HG02610 (cell line): ENCODE measurements around the gene MRGPRX3.
A peak's percentile ranks its signal among the peaks of the same experiment; 100 is the strongest.
"Not testable (repeated sequence)": the region's sequence is repeated elsewhere in the genome, so short reads cannot be mapped to it uniquely, and the experiment has no call there.

ENCODE experiments used
- ATAC-seq: cut with Tn5 transposase; IDR thresholded peaks from one replicate; pipeline ENCODE4 v1.9.1; 2021; ENCODE audit warnings: mild to moderate bottlenecking, moderate library complexity; ENCODE audit not compliant: unreplicated experiment

The MRGPRX3 gene

DNA sequence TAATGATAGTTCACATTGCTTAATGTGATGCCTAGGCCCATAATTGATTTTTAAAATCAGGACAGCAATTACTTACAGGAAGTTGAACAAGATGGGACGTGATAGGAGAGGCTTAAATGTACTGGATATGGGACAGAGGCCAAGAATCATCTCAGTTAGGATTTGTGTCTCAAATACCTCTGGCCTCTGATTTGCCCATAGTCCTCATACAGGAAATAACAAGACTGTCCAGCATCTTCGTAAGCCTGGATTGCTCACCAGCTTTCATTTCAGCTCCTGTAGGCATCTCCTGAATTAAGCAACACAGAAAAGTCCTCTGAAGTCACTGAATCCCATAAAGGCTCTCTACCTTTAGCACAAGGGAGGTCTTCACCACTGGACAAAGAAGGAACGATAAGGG lies at the start of gene MRGPRX3:
MRGPRX3 (plus strand) TSS at position 231 of the 400 bp plus-strand sequence. CDS start 4,632 bp downstream, outside the sequence.
- ATAC-seq, result no peak

DNA sequence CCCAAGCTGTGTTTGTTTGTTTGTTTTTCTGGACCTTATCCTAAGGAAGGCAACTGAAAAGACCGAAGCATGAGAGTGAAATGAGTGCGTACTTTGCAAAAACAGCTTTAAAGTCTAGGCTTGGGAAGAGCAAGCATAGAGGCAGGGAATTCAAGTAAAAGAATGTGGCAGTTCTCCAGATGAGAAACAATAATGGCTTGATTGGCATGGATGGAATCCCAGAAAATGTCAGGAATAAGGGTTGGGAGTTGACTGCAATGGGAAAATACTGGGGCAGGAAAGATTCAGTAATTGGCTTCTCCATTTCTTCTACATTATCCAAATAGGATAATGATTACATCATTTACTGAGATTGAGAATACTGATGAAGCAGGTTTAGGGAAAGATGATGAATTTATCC lies 44.0 kb upstream of the MRGPRX3 start:
- ATAC-seq, result no peak

DNA sequence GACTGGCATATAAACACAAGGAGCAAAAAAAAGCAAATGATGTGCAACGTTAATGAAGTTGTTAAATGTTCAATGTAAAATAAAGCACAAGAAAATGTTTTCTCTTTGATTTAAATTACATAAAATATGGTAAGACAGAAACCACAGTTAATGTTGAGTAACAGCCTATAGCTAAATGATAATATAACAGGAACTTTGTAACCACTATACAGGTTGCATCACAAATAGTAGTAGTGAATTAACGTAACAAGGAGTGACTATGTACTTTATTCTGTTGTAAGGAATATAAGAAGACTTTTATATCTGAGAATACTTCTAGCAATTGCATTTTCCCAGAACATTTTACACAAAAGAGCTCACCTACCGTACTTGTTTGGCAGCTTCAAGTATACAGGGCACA lies 43.4 kb upstream of the MRGPRX3 start:
- no peak for ATAC-seq

DNA sequence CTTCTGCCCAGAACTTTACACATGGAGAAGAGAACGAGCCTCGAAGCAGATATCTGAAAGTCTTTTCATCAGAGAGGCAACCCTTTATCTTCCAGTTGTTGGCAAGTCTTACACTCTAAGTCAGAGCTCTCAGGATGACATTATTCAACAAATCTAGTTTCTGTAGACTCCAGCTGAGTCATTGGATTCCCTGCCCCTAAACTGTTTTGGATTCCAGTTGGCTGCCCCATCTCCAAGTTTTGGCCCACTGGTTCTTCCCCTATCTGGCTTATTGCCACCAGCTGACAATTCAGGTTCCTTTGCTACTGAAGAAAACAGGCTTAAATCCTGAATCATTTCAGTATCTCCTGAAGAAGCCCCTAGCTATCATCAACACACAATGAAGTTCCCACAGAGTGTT lies 40.6 kb upstream of the MRGPRX3 start:
- ATAC-seq, result no peak

DNA sequence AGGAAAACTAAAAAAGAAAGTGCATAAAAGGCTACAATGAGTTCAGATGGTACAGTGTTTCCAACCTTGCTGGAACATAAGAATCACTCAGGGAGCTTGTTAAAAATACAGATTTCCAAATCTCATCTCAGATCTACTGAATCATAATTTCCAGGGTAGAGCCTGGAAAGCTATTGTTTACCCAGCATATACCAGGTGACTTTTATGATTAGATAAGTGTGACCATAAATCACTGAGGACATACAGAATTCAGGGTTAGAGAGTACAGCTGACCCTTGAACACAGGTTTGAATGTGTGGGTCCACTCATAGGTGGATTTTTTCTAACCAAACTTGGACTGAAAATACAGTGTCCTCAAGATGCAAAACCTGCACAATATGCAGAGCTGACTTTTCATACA lies 38.4 kb upstream of the MRGPRX3 start:
- ATAC-seq, result no peak

DNA sequence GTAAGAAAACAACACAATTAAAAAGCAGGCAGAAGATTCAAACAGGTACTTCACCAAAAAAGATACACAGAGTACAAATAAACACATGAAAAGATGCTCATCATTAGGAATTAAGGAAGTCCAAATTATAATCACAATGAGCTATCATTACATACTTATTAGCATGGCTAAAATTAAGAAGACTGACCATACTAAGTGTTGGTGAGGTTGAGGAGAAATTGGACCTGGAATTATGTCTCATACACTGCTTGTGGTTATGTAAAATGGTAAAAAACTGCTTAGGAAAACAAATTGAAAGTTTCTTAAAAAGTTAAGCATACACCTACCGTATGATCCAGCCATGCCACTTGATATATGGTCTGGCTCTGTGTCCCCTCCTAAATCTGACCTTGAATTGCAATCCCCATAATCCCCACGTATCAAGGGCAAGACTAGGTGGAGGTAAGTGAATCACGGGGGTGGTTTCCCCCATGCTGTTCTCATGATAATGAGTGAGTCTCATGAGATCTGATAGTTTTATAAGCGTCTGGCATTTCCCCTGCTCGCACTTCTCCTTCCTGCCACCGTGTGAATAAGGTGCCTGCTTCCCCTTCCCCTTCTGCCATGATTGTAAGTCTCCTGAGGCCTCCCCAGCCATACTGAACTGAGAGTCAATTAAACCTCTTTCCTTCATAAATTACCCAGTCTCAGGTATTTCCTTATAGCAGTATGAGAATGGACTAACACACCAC lies 31.3 kb upstream of the MRGPRX3 start:
- ATAC-seq, result no peak

DNA sequence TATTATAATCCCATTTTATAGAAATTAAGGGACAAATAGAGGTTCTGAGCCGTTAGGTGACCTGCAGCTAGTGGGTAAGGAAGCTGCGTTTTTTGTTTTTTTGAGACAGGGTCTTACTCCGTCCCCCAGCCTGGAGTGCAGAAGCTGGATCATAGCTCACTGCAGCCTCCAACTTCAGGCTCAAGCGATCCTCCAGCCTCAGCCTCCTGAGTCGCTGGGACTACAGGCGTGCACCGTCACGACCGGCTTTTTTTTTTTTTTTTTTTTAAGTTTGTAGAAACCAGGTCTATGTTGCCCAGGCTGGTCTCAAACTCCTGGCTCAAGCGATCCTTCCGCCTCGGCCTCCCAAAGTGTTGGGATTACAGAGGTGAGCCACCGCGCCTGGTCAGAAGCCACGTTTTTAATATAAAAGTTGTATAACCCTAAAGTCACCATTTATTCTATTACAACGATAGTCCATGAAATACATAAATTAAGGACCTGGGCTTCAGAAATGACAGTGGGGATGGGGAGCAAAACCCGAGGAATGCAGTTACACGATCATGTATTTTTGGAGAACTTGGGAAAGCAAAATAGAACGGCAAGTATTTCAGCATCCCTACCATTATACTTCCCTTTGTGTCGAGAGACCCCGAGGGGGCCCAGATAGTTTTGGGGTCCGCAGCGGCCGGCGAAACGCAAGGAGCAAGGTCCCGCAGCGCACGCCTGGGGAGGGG lies 27.1 kb upstream of the MRGPRX3 start:
- no peak for ATAC-seq

DNA sequence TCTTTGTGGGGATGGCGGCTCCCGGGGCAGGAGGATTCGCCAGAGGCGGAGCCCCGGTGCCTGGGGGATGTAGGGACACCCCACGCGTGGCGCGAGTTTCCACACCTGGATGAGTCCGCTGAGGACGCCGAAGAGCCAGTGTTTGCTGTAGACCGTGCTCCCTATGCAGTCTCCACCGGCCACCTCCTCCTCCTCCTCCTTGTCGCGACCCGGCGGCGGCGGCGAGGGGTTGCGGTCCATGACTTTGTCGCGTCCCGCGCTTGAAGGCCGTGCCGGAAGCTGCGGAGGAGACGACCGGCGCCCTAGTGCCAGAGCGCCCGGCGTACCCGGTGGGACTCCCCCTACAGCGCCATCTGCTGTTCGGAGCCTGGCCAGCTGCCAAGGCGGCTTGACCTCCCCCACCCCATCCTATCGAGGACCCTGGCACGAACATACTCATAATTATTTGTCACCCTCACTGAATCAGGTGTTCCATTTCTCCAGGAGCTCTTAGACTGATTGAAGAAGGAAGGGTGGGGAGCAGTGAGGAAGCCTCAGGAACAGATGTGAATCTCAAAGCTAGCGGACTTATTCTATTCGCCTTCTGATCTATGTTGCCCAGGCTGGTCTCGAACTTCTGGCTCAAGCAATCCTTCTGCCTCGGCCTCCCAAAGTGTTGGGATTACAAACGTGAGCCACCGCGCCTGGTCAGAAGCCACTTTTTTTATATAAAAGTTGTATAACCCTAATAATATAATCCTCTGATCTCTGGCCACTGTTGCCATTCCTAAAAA lies 26.4 kb upstream of the MRGPRX3 start, which contains the start of gene SAAL1:
SAAL1 (minus strand) TSS at position 281 of the 773 bp plus-strand sequence; CDS start at position 240, 41 bp downstream.
- peak; percentile 93 for ATAC-seq

DNA sequence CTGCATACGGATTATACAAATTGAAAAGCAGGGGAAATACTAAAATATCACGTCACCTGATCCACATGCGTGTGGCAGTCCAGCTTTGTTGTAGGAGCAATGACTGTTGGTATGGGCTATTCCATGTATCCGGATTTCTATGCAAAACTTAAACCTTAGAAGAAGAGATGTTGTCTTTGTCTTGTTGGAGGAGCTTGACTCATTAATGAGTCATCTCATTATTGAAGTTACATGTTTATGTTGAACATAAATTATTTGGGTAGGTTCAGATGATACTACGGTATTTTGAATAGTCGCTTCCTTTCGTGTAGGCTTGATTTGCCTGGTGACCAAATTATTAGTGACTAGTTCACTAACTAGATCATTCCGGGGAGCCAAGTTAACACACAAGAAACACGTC lies 25.7 kb upstream of the MRGPRX3 start:
- no peak for ATAC-seq

DNA sequence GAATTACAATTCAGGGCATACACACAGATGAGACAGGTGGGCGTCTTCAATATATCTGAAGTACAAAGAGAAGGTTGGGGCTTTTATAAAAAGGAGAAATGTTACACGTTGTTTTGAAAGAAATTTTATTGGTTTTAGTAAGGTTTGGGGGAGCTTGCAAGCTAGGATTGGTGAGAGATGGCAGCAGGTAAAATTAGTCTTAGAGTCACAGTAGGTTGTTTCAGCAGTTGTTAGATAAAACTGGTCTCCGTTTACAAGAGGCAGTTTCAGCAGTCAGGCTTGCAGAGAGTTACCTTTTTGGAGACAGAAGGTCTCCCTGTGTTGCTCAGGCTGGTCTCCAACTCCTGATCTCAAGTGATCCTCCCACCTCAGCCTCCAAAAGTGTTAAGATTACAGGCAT lies 24.1 kb upstream of the MRGPRX3 start:
- no peak for ATAC-seq

DNA sequence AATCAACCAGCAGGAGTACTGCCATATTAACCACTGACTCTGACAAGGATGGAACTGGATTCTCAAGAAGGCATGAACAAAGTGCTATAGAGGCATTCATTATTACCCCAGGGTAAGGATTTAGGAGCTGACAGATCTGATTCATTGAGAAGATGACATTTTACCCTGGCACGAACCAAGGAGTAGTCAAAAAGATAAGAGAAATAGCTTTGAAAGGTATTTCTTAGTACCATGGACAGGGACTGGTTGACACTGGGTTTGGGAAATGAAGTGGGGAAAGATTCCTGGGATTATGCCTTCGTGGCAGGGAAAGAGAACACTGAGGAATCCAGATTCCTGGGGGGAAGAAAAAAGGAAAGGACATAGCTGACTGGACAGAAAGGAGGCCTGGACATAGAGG lies 21.4 kb upstream of the MRGPRX3 start:
- ATAC-seq, result no peak

DNA sequence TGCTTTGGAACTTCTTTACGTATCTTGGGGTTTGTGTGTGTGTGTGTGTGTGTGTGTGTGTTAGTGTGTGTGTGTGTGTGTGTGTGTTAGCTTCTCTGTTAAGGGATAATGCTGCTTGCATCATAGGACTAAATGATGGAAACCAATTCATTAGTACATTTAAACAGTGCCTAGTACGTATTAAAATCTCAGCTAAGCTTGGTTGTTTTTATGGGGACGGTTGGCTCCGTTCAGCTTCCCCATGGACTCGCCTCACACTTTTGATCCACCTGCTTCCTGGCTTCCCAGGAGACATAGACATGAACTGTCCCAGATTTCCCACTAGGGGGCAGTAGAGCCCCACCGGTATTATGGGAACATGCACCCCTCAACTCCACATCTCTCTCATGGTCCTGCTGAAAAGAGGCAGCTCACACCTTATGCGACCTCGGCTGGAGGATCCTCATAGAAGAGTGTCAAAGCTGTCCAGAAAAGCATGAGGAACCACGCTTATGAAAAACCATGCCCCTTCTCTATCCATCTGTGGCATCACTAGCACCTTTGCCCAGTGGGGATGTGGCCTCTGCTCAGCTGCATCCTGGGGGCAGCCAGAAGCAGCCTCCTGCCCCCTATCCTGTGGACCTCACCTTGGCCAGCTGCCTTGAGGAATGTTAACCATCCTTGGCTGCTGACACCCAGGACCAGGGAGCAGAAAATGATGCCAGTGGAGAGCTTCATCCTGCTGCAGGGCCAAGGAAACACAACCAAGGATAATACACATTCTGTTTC lies 16.8 kb upstream of the MRGPRX3 start:
- ATAC-seq, result peak; percentile 72

DNA sequence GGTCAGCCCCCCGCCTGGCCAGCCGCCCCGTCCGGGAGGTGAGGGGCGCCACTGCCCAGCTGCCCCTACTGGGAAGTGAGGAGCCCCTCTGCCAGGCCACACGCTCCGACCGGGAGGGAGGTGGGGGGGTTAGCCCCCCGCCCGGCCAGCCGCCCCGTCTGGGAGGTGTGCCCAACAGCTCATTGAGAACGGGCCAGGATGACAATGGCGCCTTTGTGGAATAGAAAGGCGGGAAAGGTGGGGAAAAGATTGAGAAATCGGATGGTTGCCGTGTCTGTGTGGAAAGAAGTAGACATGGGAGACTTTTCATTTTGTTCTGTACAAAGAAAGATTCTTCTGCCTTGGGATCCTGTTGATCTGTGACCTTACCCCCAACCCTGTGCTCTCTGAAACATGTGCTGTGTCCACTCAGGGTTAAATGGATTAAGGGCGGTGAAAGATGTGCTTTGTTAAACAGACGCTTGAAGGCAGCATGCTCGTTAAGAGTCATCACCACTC lies 11.0 kb upstream of the MRGPRX3 start:
- ATAC-seq, result not testable (repeated sequence)

DNA sequence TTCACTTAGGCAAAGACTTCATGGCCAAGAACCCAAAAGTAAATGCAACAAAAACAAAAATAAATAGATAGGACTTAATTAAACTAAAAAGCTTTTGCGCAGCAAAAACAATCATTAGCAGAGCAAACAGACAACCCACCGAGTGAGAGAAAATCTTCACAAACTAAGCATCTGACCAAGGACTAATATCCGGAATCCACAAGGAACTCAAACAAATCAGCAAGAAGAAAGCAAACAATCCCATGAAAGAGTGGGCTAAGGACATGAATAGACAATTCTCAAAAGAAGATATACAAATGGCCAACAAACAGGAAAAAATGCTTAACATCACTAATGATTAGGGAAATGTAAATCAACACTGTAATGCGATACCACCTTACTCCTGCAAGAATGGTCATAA lies 1.3 kb upstream of the MRGPRX3 start:
- ATAC-seq, result not testable (repeated sequence)

DNA sequence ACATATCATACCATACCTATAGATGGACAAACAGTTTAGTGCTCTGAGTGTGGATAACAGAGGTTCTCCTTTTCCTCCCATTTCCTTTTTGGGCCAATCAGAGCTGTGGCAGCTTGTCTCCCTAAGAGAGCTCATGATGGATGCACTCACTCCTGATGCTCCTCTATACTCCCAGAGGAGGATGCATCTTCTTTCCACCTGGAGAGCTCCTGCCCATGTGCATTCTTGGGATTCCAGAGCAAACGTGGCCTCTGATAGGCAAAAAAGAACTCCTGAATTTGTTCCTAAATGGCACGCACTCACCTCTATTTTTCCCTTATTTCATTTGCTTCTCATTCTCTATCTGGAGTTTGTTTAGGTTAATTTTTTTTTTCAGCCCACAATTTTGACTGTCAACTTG lies 2.9 kb downstream of the MRGPRX3 start:
- no peak for ATAC-seq

DNA sequence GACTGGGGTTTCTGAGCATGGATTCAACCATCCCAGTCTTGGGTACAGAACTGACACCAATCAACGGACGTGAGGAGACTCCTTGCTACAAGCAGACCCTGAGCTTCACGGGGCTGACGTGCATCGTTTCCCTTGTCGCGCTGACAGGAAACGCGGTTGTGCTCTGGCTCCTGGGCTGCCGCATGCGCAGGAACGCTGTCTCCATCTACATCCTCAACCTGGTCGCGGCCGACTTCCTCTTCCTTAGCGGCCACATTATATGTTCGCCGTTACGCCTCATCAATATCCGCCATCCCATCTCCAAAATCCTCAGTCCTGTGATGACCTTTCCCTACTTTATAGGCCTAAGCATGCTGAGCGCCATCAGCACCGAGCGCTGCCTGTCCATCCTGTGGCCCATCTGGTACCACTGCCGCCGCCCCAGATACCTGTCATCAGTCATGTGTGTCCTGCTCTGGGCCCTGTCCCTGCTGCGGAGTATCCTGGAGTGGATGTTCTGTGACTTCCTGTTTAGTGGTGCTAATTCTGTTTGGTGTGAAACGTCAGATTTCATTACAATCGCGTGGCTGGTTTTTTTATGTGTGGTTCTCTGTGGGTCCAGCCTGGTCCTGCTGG lies 4.9 kb downstream of the MRGPRX3 start:
- ATAC-seq, result no peak

DNA sequence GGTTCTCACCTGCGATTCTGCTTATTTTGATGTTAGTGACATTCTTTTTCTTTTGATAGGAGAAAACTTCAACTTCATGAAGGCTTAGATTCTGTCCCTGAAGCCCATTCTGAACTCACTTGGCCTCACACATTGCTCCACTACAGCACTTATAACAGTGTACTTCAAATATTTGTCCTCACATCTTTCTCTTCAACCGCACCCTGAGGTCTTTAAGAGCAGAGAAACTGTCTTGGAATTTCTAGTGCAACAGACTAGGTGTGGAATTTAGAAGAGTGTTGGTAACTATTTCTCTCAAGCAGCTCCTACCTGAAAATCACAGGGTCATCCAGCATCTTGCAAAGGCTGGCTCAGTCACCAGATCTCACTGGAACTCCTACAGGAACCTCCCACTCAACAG lies 7.8 kb downstream of the MRGPRX3 start:
- no peak for ATAC-seq

DNA sequence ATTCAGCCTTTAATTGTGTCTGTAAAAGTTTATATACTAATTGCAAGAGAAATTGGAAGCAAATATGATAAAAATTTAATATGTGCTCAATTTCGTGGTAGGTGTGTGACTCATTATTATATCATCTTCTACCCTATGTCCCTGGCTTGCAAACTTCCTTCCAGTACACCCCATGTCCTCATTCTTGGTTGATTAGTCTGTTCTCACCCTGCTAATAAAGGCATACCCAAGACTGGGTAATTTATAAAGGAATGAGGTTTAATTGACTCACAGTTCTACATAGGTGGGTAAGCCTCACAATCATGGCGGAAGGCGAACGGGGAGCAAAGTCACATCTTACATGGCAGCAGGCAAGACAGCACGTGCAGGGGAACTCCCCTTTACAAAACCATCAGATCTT lies 11.9 kb downstream of the MRGPRX3 start:
- ATAC-seq, result no peak

DNA sequence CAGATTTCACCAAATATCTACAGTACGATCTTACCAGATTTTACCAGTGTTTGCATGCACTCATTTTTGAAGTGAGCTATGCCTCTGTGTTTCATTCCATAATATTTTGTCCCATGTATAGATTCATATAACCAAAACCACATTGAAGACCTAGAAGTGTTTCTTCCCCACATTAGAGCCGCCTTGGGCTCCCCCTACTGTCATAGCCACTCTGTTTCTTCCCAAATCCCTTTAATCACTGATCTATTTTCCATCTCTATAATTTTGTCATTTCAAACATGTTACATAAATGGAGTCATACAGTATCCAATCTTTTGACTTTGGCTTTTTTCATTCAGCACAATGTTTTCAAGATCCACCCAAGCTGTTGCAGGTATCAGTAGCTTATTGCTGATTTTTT lies 12.7 kb downstream of the MRGPRX3 start:
- ATAC-seq, result no peak

DNA sequence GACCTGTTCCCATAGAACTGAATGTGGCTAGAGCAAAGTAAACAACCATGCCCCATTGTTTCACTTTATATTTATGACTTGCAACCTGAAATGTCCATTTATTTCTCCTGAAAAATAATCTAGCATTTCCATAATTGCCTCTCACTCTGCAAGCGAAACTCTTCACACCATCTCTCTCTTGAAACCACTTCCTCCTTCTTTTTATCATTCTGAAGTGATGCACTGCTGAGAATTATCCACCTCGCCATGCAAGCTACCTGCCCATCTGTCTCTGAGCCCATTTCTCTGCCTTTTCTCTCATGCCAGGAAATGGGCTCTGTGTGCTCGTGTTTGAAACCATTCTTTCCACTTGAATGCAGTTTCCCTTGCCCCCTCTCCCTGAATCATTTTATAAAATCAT lies 13.5 kb downstream of the MRGPRX3 start:
- no peak for ATAC-seq
